ENCODE measurements around the gene ERBB4.

Gene ERBB4

GRCh38 chr2:211690736-211691135, 847.9 kb downstream of the ERBB4 start:
- TF ChIP-seq CTCF (IDR thresholded peaks at IDR 0.05; ENCODE audit: low read depth, low read length), result no peak
- H3K9me3 ChIP-seq, result no peaks in the 10 kb centered on the region
- no peak for DNase-seq
- H3K27me3 ChIP-seq, result no peaks in the 10 kb centered on the region
- H3K4me1 ChIP-seq, result no peaks in the 10 kb centered on the region
- no peaks in the 10 kb centered on the region for H3K36me3 ChIP-seq
- H3K4me3 ChIP-seq (ENCODE audit: low read depth, low read length), result no peak overlapping the region

GRCh38 chr2:211688196-211688595, 850.4 kb downstream of the ERBB4 start:
- Histone ChIP-seq H3K4me3 (ENCODE audit: low read depth, low read length) (no peak overlapping the region), H3K27me3 (no peaks in the 10 kb centered on the region), H3K9me3 (no peaks in the 10 kb centered on the region; the same call in 1 of the 2 replicates), H3K4me1 (no peaks in the 10 kb centered on the region), H3K36me3 (no peaks in the 10 kb centered on the region)
- no peak for DNase-seq
- TF ChIP-seq CTCF (IDR thresholded peaks at IDR 0.05; ENCODE audit: low read depth, low read length), result no peak

- Histone ChIP-seq H3K4me3 (ENCODE audit: low read depth, low read length) (no peak overlapping the region), H3K27me3 (no peaks in the 10 kb centered on the region), H3K4me1 (no peaks in the 10 kb centered on the region), H3K9me3 (no peaks in the 10 kb centered on the region), H3K36me3 (no peaks in the 10 kb centered on the region)
- TF ChIP-seq CTCF (IDR thresholded peaks at IDR 0.05; ENCODE audit: low read depth, low read length), result no peak
- no peak for DNase-seq
These were observed 863.9 kb downstream of the ERBB4 start for GRCh38 chr2:211674715-211675114.

GRCh38 chr2:211673133-211673905, 865.3 kb downstream of the ERBB4 start:
- no peak for TF ChIP-seq CTCF (IDR thresholded peaks at IDR 0.05; ENCODE audit: low read depth, low read length)
- no peaks in the 10 kb centered on the region for H3K9me3 ChIP-seq
- H3K4me3 ChIP-seq (ENCODE audit: low read depth, low read length), result no peak overlapping the region
- H3K27me3 ChIP-seq, result no peaks in the 10 kb centered on the region
- no peaks in the 10 kb centered on the region for H3K36me3 ChIP-seq
- H3K4me1 ChIP-seq, result peaks cover 4% of the 10 kb centered on the region; the same call in 1 of the 2 replicates
- DNase-seq, result no peak

- peaks cover 9% of the 10 kb centered on the region; the same call in 1 of the 2 replicates for H3K4me1 ChIP-seq
- no peaks in the 10 kb centered on the region for H3K36me3 ChIP-seq
- H3K4me3 ChIP-seq (ENCODE audit: low read depth, low read length), result no peak overlapping the region
- no peak for DNase-seq
- H3K9me3 ChIP-seq, result no peaks in the 10 kb centered on the region
- H3K27me3 ChIP-seq, result no peaks in the 10 kb centered on the region
- TF ChIP-seq CTCF (IDR thresholded peaks at IDR 0.05; ENCODE audit: low read depth, low read length), result no peak
These were observed 866.6 kb downstream of the ERBB4 start for GRCh38 chr2:211671977-211672376.

GRCh38 chr2:211665299-211665698, 873.3 kb downstream of the ERBB4 start:
- Histone ChIP-seq H3K4me3 (ENCODE audit: low read depth, low read length) (no peak overlapping the region), H3K36me3 (no peaks in the 10 kb centered on the region), H3K9me3 (no peaks in the 10 kb centered on the region), H3K4me1 (peaks cover 27% of the 10 kb centered on the region), H3K27me3 (no peaks in the 10 kb centered on the region)
- TF ChIP-seq CTCF (IDR thresholded peaks at IDR 0.05; ENCODE audit: low read depth, low read length), result no peak
- DNase-seq, result no peak
